Measurements from ENCODE around the gene SLC24A3.

DNA sequence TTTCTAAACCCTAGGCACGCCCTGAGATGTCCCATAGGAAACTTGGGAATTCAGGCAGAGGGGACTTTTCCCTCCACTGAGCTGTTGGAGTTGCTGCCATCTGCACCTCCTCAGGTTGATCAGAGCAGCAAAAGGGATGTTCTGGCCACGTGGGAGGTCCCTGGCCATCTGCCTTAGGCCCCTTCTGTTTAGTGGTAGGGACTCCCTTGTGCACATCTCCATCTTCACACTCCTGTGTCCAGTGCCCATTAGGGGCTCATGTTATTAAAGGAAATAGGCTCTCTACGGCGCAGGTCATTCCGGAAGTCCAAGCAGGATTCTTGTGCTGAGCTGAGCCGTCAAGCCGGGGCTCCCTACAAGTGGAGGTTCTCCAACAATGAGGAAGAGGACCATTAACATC is 307.8 kb downstream of the SLC24A3 start:
- TF ChIP-seq, protein P1, sequence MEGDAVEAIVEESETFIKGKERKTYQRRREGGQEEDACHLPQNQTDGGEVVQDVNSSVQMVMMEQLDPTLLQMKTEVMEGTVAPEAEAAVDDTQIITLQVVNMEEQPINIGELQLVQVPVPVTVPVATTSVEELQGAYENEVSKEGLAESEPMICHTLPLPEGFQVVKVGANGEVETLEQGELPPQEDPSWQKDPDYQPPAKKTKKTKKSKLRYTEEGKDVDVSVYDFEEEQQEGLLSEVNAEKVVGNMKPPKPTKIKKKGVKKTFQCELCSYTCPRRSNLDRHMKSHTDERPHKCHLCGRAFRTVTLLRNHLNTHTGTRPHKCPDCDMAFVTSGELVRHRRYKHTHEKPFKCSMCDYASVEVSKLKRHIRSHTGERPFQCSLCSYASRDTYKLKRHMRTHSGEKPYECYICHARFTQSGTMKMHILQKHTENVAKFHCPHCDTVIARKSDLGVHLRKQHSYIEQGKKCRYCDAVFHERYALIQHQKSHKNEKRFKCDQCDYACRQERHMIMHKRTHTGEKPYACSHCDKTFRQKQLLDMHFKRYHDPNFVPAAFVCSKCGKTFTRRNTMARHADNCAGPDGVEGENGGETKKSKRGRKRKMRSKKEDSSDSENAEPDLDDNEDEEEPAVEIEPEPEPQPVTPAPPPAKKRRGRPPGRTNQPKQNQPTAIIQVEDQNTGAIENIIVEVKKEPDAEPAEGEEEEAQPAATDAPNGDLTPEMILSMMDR (conservative IDR thresholded peaks at IDR 0.05; ENCODE audit: low read length) = no peak
- TF ChIP-seq EZH2phosphoT487 (IDR thresholded peaks at IDR 0.05; ENCODE audit: borderline replicate concordance) = no peak
